Lower leg skin (tissue), 4 donors: ENCODE data around the gene CCDC92. TPM values are rescaled to one million over a fixed set of nuclear protein-coding genes. Genes with fewer than 3 reads are reported as not detected.
"Not testable (repeated sequence)": the region's sequence is repeated elsewhere in the genome, so short reads cannot be mapped to it uniquely, and the experiment has no call there.

Experiments used
- DNase-seq, 2 donors: peaks; one replicate each; pipeline ENCODE4 v3.0.0-alpha.2; 2019; ENCODE audit warnings: low spot score in 2 of 2
- H3K4me3 ChIP-seq: fragments of 200-600 bp; sonication (generic); 2 replicates; pipeline ENCODE4 v1.5.1; 2017; ENCODE audit warnings: mild to moderate bottlenecking, low read depth; ENCODE audit not compliant: poor library complexity, severe bottlenecking
- POLR2A ChIP-seq, 2 donors: fragments of 450-650 bp; IDR thresholded peaks; one replicate each; pipeline ENCODE4 v1.6.1; 2016 to 2017; ENCODE audit warnings: antibody characterized with exemption in 2 of 2, mild to moderate bottlenecking in 1 of 2, moderate library complexity in 1 of 2
- WGBS, 2 donors: methylation state at CpG; one replicate each; pipeline ENCODE4 v1.1.5; 2018; 5-methylcytosine and 5-hydroxymethylcytosine counted together
- intact Hi-C: fragments of 100-400 bp; cut with DNase I; formaldehyde crosslinking; loops from one replicate; pipeline ENCODE4 v1.15.0; 2023; ENCODE audit warnings: low total_unique reads
- total RNA-seq, 4 donors: library from RNA; depleted of rRNA; stranded (reverse); fragments of >200 nt; gene quantifications; one replicate each; pipeline ENCODE4 v1.1.0, GENCODE V29; 2016
- TF ChIP-seq, protein P1 (sequence below), 3 donors: fragments of 450-650 bp; IDR thresholded peaks; one replicate each; pipeline ENCODE4 v1.5.1; 2016; ENCODE audit warnings: antibody characterized with exemption in 3 of 3, mild to moderate bottlenecking in 3 of 3, moderate library complexity in 2 of 3

Gene CCDC92
- total RNA-seq, 4 donors from 2014 or later: 6.7 to 11.9 (median 10.1) TPM

DNA sequence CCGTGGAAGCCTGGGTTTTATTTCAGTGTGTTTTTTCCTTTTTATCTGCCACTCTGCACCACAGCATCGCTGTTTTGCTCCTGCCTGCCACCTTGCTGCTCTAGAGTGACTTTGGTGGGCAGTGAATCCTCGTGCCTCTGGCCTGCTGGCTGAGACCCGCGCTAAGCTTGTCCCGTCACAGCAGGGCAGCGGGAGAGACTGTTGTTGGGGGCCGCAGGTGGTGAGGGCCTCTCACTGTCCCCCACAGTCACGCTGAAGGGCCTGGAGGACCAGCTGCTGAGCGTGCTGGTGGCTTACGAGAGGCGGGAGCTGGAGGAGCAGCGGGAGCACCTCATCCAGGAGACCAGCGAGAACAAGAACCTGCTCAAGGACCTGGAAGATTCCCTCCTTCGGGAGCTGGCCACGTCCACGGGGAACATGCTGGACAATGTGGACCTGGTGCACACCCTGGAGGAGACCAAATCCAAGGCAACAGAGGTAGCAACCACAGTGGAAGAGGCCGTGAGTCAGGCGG is 55.2 kb downstream of the CCDC92 start:
- intact Hi-C loops: no loop called here
- H3K4me3 ChIP-seq: no peak overlapping the region
- TF ChIP-seq, protein P1, sequence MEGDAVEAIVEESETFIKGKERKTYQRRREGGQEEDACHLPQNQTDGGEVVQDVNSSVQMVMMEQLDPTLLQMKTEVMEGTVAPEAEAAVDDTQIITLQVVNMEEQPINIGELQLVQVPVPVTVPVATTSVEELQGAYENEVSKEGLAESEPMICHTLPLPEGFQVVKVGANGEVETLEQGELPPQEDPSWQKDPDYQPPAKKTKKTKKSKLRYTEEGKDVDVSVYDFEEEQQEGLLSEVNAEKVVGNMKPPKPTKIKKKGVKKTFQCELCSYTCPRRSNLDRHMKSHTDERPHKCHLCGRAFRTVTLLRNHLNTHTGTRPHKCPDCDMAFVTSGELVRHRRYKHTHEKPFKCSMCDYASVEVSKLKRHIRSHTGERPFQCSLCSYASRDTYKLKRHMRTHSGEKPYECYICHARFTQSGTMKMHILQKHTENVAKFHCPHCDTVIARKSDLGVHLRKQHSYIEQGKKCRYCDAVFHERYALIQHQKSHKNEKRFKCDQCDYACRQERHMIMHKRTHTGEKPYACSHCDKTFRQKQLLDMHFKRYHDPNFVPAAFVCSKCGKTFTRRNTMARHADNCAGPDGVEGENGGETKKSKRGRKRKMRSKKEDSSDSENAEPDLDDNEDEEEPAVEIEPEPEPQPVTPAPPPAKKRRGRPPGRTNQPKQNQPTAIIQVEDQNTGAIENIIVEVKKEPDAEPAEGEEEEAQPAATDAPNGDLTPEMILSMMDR (IDR thresholded peaks at IDR 0.05): no peak
- TF ChIP-seq POLR2A (IDR thresholded peaks at IDR 0.05): no peak
- WGBS, 2 donors: 92 to 94% methylated on average over 19 of the region's 19 CpGs
- no peak for DNase-seq

DNA sequence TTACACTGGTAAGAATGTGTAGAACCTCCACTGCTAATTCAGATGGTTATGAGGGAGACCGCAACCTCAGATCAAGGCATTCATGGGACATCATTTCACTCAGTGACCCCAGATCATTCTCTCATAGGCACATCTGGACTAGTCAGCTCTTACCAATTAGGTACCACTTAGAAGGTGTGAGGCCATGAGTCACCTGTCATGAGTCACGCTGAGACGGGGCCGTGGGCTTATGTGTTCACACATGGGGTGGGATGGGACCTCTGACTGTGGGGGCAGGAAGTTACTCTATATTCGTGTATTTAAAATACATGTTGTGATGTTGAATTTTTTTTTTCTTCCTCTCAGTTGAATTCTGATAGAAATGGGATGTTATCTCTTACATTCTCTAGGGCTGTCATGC is 55.9 kb downstream of the CCDC92 start:
- H3K4me3 ChIP-seq: no peak overlapping the region
- WGBS, 2 donors: 61 to 70% methylated on average over 5 of the region's 5 CpGs
- no peak for DNase-seq
- TF ChIP-seq POLR2A (IDR thresholded peaks at IDR 0.05): no peak
- TF ChIP-seq, protein P1 (IDR thresholded peaks at IDR 0.05): no peak
- intact Hi-C loops: no loop called here

DNA sequence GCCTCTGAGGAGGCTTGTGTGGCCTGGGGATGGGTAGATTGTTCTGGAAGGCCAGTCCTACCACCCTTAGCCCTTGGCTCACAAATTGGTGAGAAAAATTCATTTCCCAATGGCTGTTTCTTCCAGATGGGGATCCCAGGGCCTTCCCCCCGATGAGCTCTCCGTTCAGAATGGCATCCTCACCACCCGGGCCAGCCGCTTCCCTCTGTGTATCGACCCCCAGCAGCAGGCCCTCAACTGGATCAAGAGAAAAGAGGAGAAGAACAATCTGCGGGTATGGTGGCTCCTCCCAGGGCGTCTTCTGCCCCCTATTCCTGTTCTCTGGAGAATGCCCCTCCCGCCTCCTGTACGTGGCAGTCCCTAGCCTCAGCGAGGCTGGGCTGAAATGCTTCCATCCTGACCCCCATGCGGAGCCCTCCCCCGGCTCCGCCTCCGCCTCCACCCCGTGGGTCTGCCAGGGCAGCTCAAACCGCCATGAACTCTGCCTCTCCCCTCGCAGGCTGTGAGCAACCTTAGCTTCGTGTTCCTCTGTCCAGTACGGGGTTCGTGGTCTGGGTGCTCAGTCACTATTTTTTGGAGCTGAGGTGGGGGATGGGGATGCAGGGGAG is 57.8 kb downstream of the CCDC92 start:
- TF ChIP-seq, protein P1 (IDR thresholded peaks at IDR 0.05): no peak
- TF ChIP-seq POLR2A (IDR thresholded peaks at IDR 0.05): no peak
- 63 to 73% methylated on average over 20 of the region's 20 CpGs for WGBS, 2 donors
- no peak overlapping the region for H3K4me3 ChIP-seq
- DNase-seq: no peak
- intact Hi-C loops: no loop called here

DNA sequence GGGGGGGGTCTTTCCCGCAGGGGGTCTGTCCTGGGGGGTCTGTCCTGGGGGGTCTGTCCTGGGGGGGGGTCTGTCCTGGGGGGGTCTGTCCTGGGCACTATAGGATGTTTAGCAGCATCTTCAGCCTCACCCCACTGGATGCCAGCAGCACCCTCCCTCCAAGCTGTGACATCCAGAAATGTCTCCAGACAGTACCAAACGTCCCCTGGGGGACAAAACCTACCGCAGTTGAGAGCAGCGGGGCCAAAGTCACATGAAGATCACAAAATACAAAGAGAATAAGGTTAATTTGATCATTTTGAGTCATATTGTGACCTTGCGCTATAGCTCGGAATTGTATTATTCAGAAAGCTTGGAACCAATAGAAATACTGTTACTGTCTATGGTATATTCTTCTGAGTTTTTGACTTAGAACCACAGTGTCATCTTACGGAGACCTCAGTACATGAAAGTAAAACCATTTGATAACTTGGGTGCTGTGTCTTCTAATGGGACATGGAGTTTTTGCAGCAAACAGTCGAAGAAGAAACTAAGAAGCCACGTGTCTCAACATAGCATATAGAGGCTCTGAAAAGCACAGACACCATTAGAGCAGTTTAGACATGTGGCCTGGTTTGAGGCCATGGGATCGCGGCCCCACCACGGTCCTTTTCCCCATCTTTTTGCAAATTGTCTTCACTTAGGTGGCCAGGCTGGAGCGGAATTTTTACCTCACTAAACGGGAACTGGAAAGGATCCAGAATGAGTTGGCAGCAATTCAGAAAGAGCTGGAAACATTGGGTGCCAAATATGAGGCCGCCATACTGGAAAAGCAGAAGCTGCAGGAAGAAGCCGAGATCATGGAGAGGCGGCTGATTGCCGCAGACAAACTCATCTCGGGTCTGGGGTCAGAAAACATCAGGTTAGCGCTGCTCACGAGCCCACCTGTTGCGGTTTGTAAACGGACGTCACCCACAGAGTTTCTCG is 59.9 kb downstream of the CCDC92 start:
- no peak overlapping the region for H3K4me3 ChIP-seq
- no peak for DNase-seq
- intact Hi-C loops: no loop called here
- TF ChIP-seq POLR2A (IDR thresholded peaks at IDR 0.05): no peak
- TF ChIP-seq, protein P1 (IDR thresholded peaks at IDR 0.05): no peak
- WGBS, 2 donors: 63 to 64% methylated on average over 24 to 25 of the region's 25 CpGs

DNA sequence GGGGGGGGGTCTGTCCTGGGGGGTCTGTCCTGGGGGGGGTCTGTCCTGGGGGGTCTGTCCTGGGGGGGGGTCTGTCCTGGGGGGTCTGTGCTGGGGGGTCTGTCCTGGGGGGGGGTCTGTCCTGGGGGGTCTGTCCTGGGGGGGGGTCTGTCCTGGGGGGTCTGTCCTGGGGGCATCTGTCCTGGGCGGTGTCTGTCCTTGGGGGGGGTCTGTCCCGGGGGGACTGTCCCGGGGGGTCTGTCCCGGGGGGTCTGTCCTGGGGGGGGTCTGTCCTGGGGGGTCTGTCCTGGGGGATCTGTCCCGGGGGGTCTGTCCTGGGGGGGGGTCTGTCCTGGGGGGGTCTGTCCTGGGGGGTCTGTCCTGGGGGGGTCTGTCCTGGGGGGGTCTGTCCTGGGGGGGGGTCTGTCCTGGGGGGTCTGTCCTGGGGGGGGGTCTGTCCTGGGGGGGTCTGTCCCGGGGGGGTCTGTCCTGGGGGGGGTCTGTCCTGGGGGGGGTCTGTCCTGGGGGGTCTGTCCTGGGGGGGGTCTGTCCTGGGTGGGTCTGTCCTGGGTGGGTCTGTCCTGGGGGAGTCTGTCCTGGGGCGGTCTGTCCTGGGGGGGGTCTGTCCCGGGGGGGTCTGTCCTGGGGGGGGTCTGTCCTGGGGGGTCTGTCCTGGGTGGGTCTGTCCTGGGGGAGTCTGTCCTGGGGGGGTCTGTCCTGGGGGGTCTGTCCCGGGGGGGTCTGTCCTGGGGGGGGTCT is 60.8 kb downstream of the CCDC92 start:
- intact Hi-C loops, H3K4me3 ChIP-seq, DNase-seq: not testable (repeated sequence)
- WGBS, 2 donors: no CpG with 5 or more reads among the region's 9 CpGs
